PFSK-1 (cell line): ENCODE data around the gene SOSTDC1.

Experiments
- POLR2AphosphoS5 ChIP-seq: IDR thresholded peaks from 2 replicates; pipeline ENCODE4 v1.6.1; 2012; ENCODE audit warnings: low read depth, mild to moderate bottlenecking, control low read depth, low read length, moderate library complexity
- REST ChIP-seq, 2 experiments: IDR thresholded peaks; 2 replicates each; pipeline versions ENCODE4 v1.6.1 to v1.8.0; 2011 to 2012; ENCODE audit warnings: low read depth in 2 of 2, low read length in 2 of 2, control low read depth in 1 of 2, inconsistent platforms in 1 of 2, mild to moderate bottlenecking in 1 of 2, moderate library complexity in 1 of 2; ENCODE audit not compliant: insufficient read depth in 1 of 2
- SIN3A ChIP-seq: IDR thresholded peaks from 2 replicates; pipeline ENCODE4 v1.6.1; 2012; ENCODE audit warnings: mild to moderate bottlenecking, low read length, moderate library complexity, borderline replicate concordance; ENCODE audit not compliant: insufficient read depth
- TAF1 ChIP-seq: IDR thresholded peaks from 2 replicates; pipeline ENCODE4 v1.6.1; 2012; ENCODE audit warnings: low read length, control low read depth, borderline replicate concordance; ENCODE audit not compliant: insufficient read depth

- TF ChIP-seq REST (IDR thresholded peaks at IDR 0.05; ENCODE audit: insufficient read depth in 1 of 2, low read depth in 2 of 2, low read length in 2 of 2) (no peak), POLR2AphosphoS5 (no peak), SIN3A (no peak), TAF1 (no peak)
Observed at GRCh38 chr7:16479161-16479560, 13.6 kb upstream of the SOSTDC1 start.
